Muscle of leg (tissue), 11 donors: ENCODE results near the gene DDX19B. TPM values are rescaled to one million over a fixed set of nuclear protein-coding genes. Genes with fewer than 3 reads are reported as not detected.
"Not testable (repeated sequence)": the region's sequence is repeated elsewhere in the genome, so short reads cannot be mapped to it uniquely, and the experiment has no call there.

ENCODE experiments used
- DNase-seq: peaks from one replicate; pipeline ENCODE4 v3.0.0; 2013
- H3K27ac ChIP-seq: one replicate; pipeline ENCODE4 v1.5.1; 2013; ENCODE audit warnings: mild to moderate bottlenecking, low read length, control low read depth
- H3K27me3 ChIP-seq: one replicate; pipeline ENCODE4 v1.6.1; 2013; ENCODE audit warnings: low read length; ENCODE audit not compliant: control insufficient read depth, insufficient read depth
- H3K36me3 ChIP-seq: one replicate; pipeline ENCODE4 v1.6.1; 2013; ENCODE audit warnings: low read length; ENCODE audit not compliant: control insufficient read depth, insufficient read depth
- H3K4me1 ChIP-seq: one replicate; pipeline ENCODE4 v1.6.1; 2013; ENCODE audit warnings: low read length; ENCODE audit not compliant: control insufficient read depth, insufficient read depth
- H3K4me3 ChIP-seq: one replicate; pipeline ENCODE4 v1.5.1; 2013; ENCODE audit warnings: low read length, control low read depth
- H3K9me3 ChIP-seq: replicated peaks from 2 replicates; pipeline ENCODE4 v1.6.1; 2013; ENCODE audit warnings: low read depth, low read length; ENCODE audit not compliant: control insufficient read depth
- WGBS: methylation state at CpG from one replicate; pipeline ENCODE4 v1.1.5; 2013; ENCODE audit warnings: missing lambda C conversion rate; ENCODE audit not compliant: insufficient coverage; 5-methylcytosine and 5-hydroxymethylcytosine counted together
- polyA plus RNA-seq, 8 donors: library from polyadenylated mRNA; unstranded; fragments of 120-200 nt; gene quantifications; one replicate each; pipeline versions ENCODE4 v1.2.1 to v1.2.3, GENCODE V29; 2013; ENCODE audit warnings: inconsistent platforms in 1 of 8, low replicate concordance in 1 of 8; ENCODE audit not compliant: insufficient read length in 8 of 8, insufficient read depth in 1 of 8
- total RNA-seq: library from RNA; stranded (reverse); fragments of 120-200 nt; gene quantifications from one replicate; pipeline ENCODE4 v1.2.4, GENCODE V29; 2013

The DDX19B gene
- total and polyA plus RNA-seq, 9 donors, result 19.1 to 27.5 (median 21.8) TPM

GRCh38 chr16:70304892-70305448 lies 6.0 kb downstream of the DDX19B start:
- no peaks in the 10 kb centered on the region for H3K36me3 ChIP-seq
- no peaks in the 10 kb centered on the region for H3K27me3 ChIP-seq
- DNase-seq, result no peak
- H3K4me1 ChIP-seq, result no peaks in the 10 kb centered on the region
- no CpG with 5 or more reads among the region's 3 CpGs for WGBS
- H3K27ac ChIP-seq, result no peak overlapping the region
- H3K4me3 ChIP-seq, result no peak overlapping the region
- H3K9me3 ChIP-seq, result peaks cover 2% of the 10 kb centered on the region

GRCh38 chr16:70306880-70307279 lies 7.9 kb downstream of the DDX19B start:
- no CpG with 5 or more reads among the region's 2 CpGs for WGBS

GRCh38 chr16:70307726-70308125 lies 8.7 kb downstream of the DDX19B start:
- not testable (repeated sequence) for H3K27ac ChIP-seq, H3K9me3 ChIP-seq

More at GRCh38 chr16:70306880-70307279, 7.9 kb downstream of the DDX19B start:
- no peaks in the 10 kb centered on the region for H3K4me1 ChIP-seq
- DNase-seq, result no peak
- no peaks in the 10 kb centered on the region for H3K36me3 ChIP-seq
- no peaks in the 10 kb centered on the region for H3K27me3 ChIP-seq
- H3K4me3 ChIP-seq, result no peak overlapping the region
- no peak overlapping the region for H3K27ac ChIP-seq
- H3K9me3 ChIP-seq, result no peaks in the 10 kb centered on the region

GRCh38 chr16:70320121-70320520 lies 21.1 kb downstream of the DDX19B start:
- Histone ChIP-seq H3K27me3 (no peaks in the 10 kb centered on the region), H3K9me3 (no peaks in the 10 kb centered on the region), H3K36me3 (peaks cover 47% of the 10 kb centered on the region), H3K4me1 (no peaks in the 10 kb centered on the region), H3K27ac (no peak overlapping the region), H3K4me3 (no peak overlapping the region)
- WGBS, result 100% methylated on average over 3 of the region's 5 CpGs
- DNase-seq, result no peak

More at GRCh38 chr16:70307726-70308125, 8.7 kb downstream of the DDX19B start:
- H3K36me3 ChIP-seq, H3K4me1 ChIP-seq, DNase-seq, H3K27me3 ChIP-seq, H3K4me3 ChIP-seq: not testable (repeated sequence)
- WGBS, result no CpG with 5 or more reads among the region's 2 CpGs

GRCh38 chr16:70324998-70325747 lies 26.2 kb downstream of the DDX19B start:
- Histone ChIP-seq H3K9me3 (no peaks in the 10 kb centered on the region), H3K4me3 (no peak overlapping the region), H3K36me3 (peaks cover 45% of the 10 kb centered on the region), H3K27me3 (no peaks in the 10 kb centered on the region), H3K4me1 (no peaks in the 10 kb centered on the region), H3K27ac (no peak overlapping the region)
- 100% methylated on average over 2 of the region's 7 CpGs for WGBS
- DNase-seq, result no peak

GRCh38 chr16:70331091-70331490 lies 32.1 kb downstream of the DDX19B start:
- no peak for DNase-seq
- Histone ChIP-seq H3K36me3 (peaks cover 60% of the 10 kb centered on the region), H3K4me3 (no peak overlapping the region), H3K27ac (no peak overlapping the region), H3K27me3 (no peaks in the 10 kb centered on the region), H3K9me3 (no peaks in the 10 kb centered on the region), H3K4me1 (no peaks in the 10 kb centered on the region)
- no CpG with 5 or more reads among the region's 1 CpG for WGBS

- Histone ChIP-seq H3K27ac (no peak overlapping the region), H3K4me3 (no peak overlapping the region), H3K36me3 (peaks cover 65% of the 10 kb centered on the region), H3K9me3 (no peaks in the 10 kb centered on the region), H3K27me3 (no peaks in the 10 kb centered on the region), H3K4me1 (no peaks in the 10 kb centered on the region)
- DNase-seq, result no peak
- 67% methylated on average over 3 of the region's 9 CpGs for WGBS
These were observed 32.8 kb downstream of the DDX19B start for GRCh38 chr16:70331588-70332358.

- 86% methylated on average over 4 of the region's 12 CpGs for WGBS
- DNase-seq, result not testable (repeated sequence)
- H3K36me3 ChIP-seq, result peaks cover 61% of the 10 kb centered on the region
These were observed 33.7 kb downstream of the DDX19B start for GRCh38 chr16:70332728-70333127.

GRCh38 chr16:70337814-70338213 lies 38.8 kb downstream of the DDX19B start:
- WGBS, result no CpG with 5 or more reads among the region's 5 CpGs
- H3K9me3 ChIP-seq, result no peaks in the 10 kb centered on the region
- no peaks in the 10 kb centered on the region for H3K4me1 ChIP-seq

More at GRCh38 chr16:70332728-70333127, 33.7 kb downstream of the DDX19B start:
- not testable (repeated sequence) for H3K9me3 ChIP-seq, H3K4me3 ChIP-seq, H3K27me3 ChIP-seq, H3K27ac ChIP-seq, H3K4me1 ChIP-seq

GRCh38 chr16:70341600-70341999 lies 42.6 kb downstream of the DDX19B start:
- WGBS, result 87% methylated on average over 4 of the region's 4 CpGs
- Histone ChIP-seq H3K27ac (no peak overlapping the region), H3K4me1 (peaks cover 4% of the 10 kb centered on the region), H3K36me3 (peaks cover 11% of the 10 kb centered on the region), H3K9me3 (no peaks in the 10 kb centered on the region), H3K27me3 (no peaks in the 10 kb centered on the region), H3K4me3 (no peak overlapping the region)
- DNase-seq, result no peak

More at GRCh38 chr16:70337814-70338213, 38.8 kb downstream of the DDX19B start:
- Histone ChIP-seq H3K27me3 (no peaks in the 10 kb centered on the region), H3K36me3 (peaks cover 35% of the 10 kb centered on the region), H3K27ac (no peak overlapping the region), H3K4me3 (no peak overlapping the region)
- no peak for DNase-seq
